22Rv1 (cell line): ENCODE data around the gene FAM241A.

Experiments used
- CTCF ChIP-seq: fragments of 450-650 bp; IDR thresholded peaks from 2 replicates; pipeline ENCODE4 v1.5.1; 2017; ENCODE audit warnings: mild to moderate bottlenecking
- ZFX ChIP-seq: fragments of 450-650 bp; IDR thresholded peaks from 2 replicates; pipeline ENCODE4 v1.6.1; 2017; ENCODE audit warnings: antibody characterized with exemption, borderline replicate concordance

- no peak for TF ChIP-seq CTCF
- TF ChIP-seq ZFX = no peak
Measured at GRCh38 chr4:112238833-112239232, 93.6 kb downstream of the FAM241A start.
